ENCODE measurements around the gene PRR23E. TPM values are rescaled to one million over a fixed set of nuclear protein-coding genes. Genes with fewer than 3 reads are reported as not detected.

Gene PRR23E
- total RNA-seq, 6 experiments from 2014 or later = not detected

GRCh38 chr3:127170814-127171213, 22.1 kb upstream of the PRR23E start:
- H3K4me1 ChIP-seq = no peaks in the 10 kb centered on the region
- ATAC-seq (no peak), DNase-seq (no peak)
- no peaks in the 10 kb centered on the region for H3K9me3 ChIP-seq
- intact Hi-C loops (cut with DNase I) = no loop called here
- no peak overlapping the region for H3K4me3 ChIP-seq
- H3K27ac ChIP-seq = no peak overlapping the region
- no peaks in the 10 kb centered on the region for H3K27me3 ChIP-seq
- 80% methylated on average over 1 of the region's 7 CpGs for WGBS (ENCODE audit: insufficient coverage, low coverage, low lambda C conversion rate, missing lambda C conversion rate)
- TF ChIP-seq POLR2A (IDR thresholded peaks at IDR 0.05) (no peak), CTCF (IDR thresholded peaks at IDR 0.05) (no peak)
- no peaks in the 10 kb centered on the region for H3K36me3 ChIP-seq

- Histone ChIP-seq H3K27me3 (no peaks in the 10 kb centered on the region), H3K4me1 (no peaks in the 10 kb centered on the region), H3K4me3 (no peak overlapping the region), H3K9me3 (no peaks in the 10 kb centered on the region), H3K36me3 (no peaks in the 10 kb centered on the region), H3K27ac (no peak overlapping the region)
- ATAC-seq (no peak), DNase-seq (no peak)
- WGBS (ENCODE audit: insufficient coverage, low coverage, low lambda C conversion rate, missing lambda C conversion rate) = 49% methylated on average over 3 of the region's 6 CpGs
- TF ChIP-seq CTCF (IDR thresholded peaks at IDR 0.05) (no peak), POLR2A (IDR thresholded peaks at IDR 0.05) (no peak)
- intact Hi-C loops (cut with DNase I) = no loop called here
These were observed 21.6 kb upstream of the PRR23E start for GRCh38 chr3:127171320-127171719.

GRCh38 chr3:127171721-127172120, 21.2 kb upstream of the PRR23E start:
- intact Hi-C loops (cut with DNase I) = no loop called here
- H3K27me3 ChIP-seq = no peaks in the 10 kb centered on the region
- TF ChIP-seq CTCF (IDR thresholded peaks at IDR 0.05) = no peak
- TF ChIP-seq POLR2A (IDR thresholded peaks at IDR 0.05) = no peak

GRCh38 chr3:127172211-127172610, 20.7 kb upstream of the PRR23E start:
- ATAC-seq (no peak), DNase-seq (no peak)
- Histone ChIP-seq H3K4me3 (no peak overlapping the region), H3K27me3 (no peaks in the 10 kb centered on the region), H3K9me3 (no peaks in the 10 kb centered on the region), H3K4me1 (no peaks in the 10 kb centered on the region), H3K36me3 (no peaks in the 10 kb centered on the region), H3K27ac (no peak overlapping the region)
- TF ChIP-seq POLR2A (IDR thresholded peaks at IDR 0.05) (no peak), CTCF (IDR thresholded peaks at IDR 0.05) (no peak)
- intact Hi-C loops (cut with DNase I) = no loop called here
- 67% methylated on average over 4 of the region's 5 CpGs for WGBS (ENCODE audit: insufficient coverage, low coverage, low lambda C conversion rate, missing lambda C conversion rate)

More at GRCh38 chr3:127171721-127172120, 21.2 kb upstream of the PRR23E start:
- 80% methylated on average over 1 of the region's 4 CpGs for WGBS (ENCODE audit: insufficient coverage, low coverage, low lambda C conversion rate, missing lambda C conversion rate)
- Histone ChIP-seq H3K36me3 (no peaks in the 10 kb centered on the region), H3K27ac (no peak overlapping the region), H3K9me3 (no peaks in the 10 kb centered on the region), H3K4me1 (no peaks in the 10 kb centered on the region), H3K4me3 (no peak overlapping the region)
- ATAC-seq = no peak
- DNase-seq = no peak
